ENCODE data around the gene DUS2. TPM values are rescaled to one million over a fixed set of nuclear protein-coding genes. Genes with fewer than 3 reads are reported as not detected.

The DUS2 gene
- total and polyA plus RNA-seq, 9 of the 15 experiments (the other 6 are each of a cell fraction or from before 2014, with no cell fraction given), result 5.8 to 22.5 (median 20.6) TPM

DNA sequence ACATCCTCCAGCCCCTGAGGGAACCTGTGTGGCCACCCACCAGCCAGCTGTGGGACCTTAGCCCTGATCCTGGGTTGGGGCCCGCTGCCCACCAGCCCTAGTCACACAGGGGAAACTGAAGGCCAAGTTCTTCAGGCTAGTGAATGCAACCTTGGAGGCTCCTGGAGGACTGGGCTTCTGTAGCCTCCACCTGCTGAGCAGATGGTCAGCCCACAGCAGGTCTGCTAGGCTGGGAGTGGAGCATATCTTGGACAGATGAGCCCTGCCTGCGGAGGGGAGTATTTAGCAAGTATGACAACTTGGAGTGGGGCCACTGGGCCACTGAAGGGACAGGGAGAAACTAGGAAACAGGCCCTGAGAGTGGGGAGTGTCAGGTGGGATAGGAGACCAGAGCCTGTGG, 46.9 kb upstream of the DUS2 start:
- H3K9me3 ChIP-seq (replicated peaks; ENCODE audit: control insufficient read depth, insufficient read depth, low read depth, low read length), result no peaks in the 10 kb centered on the region
- intact Hi-C loops (cut with micrococcal nuclease), result no loop called here
- H3K27ac ChIP-seq (ENCODE audit: extremely low read depth, low read depth, low read length), result no peak overlapping the region
- FAIRE-seq, result no peak
- no peaks in the 10 kb centered on the region for H3K9me1 ChIP-seq (ENCODE audit: control insufficient read depth, insufficient read depth, low read length)
- peaks cover 0 to 16% of the 10 kb centered on the region in 2 experiments; a peak in 3 of 5 replicates for H3K4me1 ChIP-seq (replicated peaks in 1 of 2; ENCODE audit: control insufficient read depth in 2 of 2, insufficient read depth in 2 of 2, low read length in 2 of 2)
- in situ Hi-C loops (cut with MboI), result no loop called here
- DNase-seq (ENCODE audit: extremely low read depth in 1 of 4, low spot score in 3 of 4), result no peak
- peak; percentile 64 for ATAC-seq
- no peaks in the 10 kb centered on the region for H3K79me2 ChIP-seq (ENCODE audit: control insufficient read depth, insufficient read depth, low read length)
- peak overlapping the region in 1 of 2 experiments; percentile 68; a peak in 1 of 4 replicates for H3K9ac ChIP-seq (ENCODE audit: insufficient read depth in 1 of 2, low read depth in 2 of 2, low read length in 2 of 2)
- peaks cover 0 to 4% of the 10 kb centered on the region in 2 experiments; a peak in 1 of 5 replicates for H3K27me3 ChIP-seq (ENCODE audit: control insufficient read depth in 2 of 2, insufficient read depth in 2 of 2, low read length in 2 of 2)
- 0 out of 2 replicates have a peak overlapping the region, but pooled peaks have one; percentile 67 for H2AFZ ChIP-seq (ENCODE audit: low read depth, low read length)
- WGBS (ENCODE audit: insufficient coverage, low coverage, missing lambda C conversion rate), result 43% methylated on average over 2 of the region's 2 CpGs
- H3K4me2 ChIP-seq (ENCODE audit: insufficient read depth, low read length), result no peak overlapping the region; the same call in 1 of the 2 replicates
- no TSS peak for BruUV-seq (replicated peaks)
- CTCF ChIA-PET (ENCODE audit: low intra/inter-chr PET ratio), result no interaction called here
- H4K20me1 ChIP-seq (replicated peaks; ENCODE audit: control insufficient read depth, insufficient read depth, low read length), result no peaks in the 10 kb centered on the region
- no peak overlapping the region for H3K4me3 ChIP-seq
- POLR2A ChIA-PET, result interaction anchor here (0.5 kb wide), 1 partner anchor 270 kb away, joined by 3 read pairs; no protein-coding TSS in a partner anchor
- no peaks in the 10 kb centered on the region for H3K36me3 ChIP-seq (ENCODE audit: control insufficient read depth, insufficient read depth, low read length)
- no peak for TF ChIP-seq ZNF780A (CRISPR knock-in tag; IDR thresholded peaks at IDR 0.05)
- TF ChIP-seq MGA (IDR thresholded peaks at IDR 0.05), result peak; percentile 31; the same call in 1 of the 2 replicates
- no peak for TF ChIP-seq UBTF (IDR thresholded peaks at IDR 0.05; ENCODE audit: borderline replicate concordance in 1 of 2, low read depth in 2 of 2, low read length in 2 of 2)
- TF ChIP-seq ZNF134 (CRISPR knock-in tag; conservative IDR thresholded peaks at IDR 0.05), result no peak
- TF ChIP-seq, protein P1, sequence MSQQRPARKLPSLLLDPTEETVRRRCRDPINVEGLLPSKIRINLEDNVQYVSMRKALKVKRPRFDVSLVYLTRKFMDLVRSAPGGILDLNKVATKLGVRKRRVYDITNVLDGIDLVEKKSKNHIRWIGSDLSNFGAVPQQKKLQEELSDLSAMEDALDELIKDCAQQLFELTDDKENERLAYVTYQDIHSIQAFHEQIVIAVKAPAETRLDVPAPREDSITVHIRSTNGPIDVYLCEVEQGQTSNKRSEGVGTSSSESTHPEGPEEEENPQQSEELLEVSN (IDR thresholded peaks at IDR 0.05; ENCODE audit: borderline replicate concordance in 1 of 2, extremely low read depth in 1 of 2, insufficient read depth in 1 of 2, insufficient read length in 1 of 2, low read depth in 1 of 2, low read length in 1 of 2, poor library complexity in 1 of 2, severe bottlenecking in 1 of 2), result peak in 1 of 2 experiments; percentile 26
